Pons (tissue), 1 donor: Measurements from ENCODE around the gene CRTAC1.

Experiments
- DNase-seq: peaks from one replicate; pipeline ENCODE4 v3.0.0-alpha.2; 2016; ENCODE audit warnings: low spot score

The CRTAC1 gene

DNA sequence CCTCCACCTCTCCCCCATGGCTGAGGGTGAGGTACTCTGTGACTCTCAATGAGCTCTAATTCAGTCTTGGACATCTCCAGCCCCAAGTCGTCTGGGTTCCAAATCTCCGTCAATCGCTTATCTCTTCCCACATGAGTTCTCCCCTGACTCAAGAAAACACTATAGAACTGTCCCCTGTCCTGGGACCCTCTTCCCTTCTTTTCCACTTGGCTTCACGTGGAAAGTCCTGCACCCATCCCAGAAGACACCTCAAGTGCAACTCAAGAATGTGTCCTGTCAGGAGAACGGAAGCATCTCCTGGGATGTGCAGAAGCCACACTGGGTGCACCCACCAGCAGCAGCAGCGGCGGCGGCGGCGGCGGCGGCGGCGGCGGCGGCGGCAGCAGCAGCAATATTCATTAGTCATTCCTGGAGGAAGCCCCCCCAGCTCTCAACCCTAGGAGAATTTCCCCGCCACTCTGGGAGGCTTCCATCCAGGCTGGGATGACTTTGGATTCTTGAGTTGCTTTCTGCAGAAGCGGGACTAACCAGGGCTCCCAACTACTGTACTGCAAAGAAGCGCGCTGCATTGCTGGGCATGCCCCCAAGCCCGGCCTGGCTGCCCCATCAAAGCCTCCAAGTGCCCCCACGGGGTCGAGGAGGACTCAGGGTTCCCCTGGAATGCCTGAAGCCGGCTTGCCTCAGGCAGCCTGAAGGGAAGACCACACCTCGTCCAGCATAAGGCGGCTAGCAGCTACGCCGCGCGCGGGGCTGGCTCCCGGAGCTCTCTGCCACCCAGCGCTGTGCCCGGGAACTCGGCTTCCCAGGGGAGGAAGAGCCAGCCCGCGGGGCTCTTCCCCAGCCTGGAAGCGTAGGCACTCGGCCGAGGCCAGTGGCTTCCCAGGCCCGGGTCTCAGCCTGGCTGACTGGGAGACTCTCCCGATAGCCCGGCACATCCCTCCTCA is 1.0 kb downstream of the CRTAC1 start:
- no peak for DNase-seq

DNA sequence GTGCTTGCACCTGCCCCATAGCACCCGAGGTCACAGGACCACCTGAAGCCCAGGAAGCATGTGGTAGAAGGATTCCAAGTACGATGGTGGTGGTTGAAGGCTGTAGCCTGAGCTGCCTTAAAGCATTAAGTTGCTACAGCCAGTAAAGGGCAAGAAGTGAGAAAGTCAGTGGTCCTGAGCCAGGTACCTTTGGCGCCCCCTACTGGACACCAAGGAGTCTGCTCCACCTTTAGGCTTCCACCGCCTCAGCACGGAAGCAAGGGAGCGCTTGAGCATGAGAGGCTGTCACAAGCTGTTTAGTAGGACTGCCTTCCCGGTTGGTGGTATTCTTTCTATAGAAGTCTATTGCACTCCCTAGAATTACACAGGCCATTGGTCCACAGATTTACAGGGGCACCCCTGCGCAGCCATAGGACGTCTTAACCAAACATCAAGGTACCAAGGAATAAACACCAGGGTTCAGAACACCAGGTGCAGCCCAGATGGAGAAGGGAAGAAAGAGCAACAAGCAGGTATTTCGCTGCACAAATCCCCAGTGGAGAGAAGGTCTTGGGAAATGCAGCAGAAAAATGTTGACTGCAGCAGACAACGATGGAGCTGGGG is 2.2 kb downstream of the CRTAC1 start:
- DNase-seq, result peak; percentile 74

DNA sequence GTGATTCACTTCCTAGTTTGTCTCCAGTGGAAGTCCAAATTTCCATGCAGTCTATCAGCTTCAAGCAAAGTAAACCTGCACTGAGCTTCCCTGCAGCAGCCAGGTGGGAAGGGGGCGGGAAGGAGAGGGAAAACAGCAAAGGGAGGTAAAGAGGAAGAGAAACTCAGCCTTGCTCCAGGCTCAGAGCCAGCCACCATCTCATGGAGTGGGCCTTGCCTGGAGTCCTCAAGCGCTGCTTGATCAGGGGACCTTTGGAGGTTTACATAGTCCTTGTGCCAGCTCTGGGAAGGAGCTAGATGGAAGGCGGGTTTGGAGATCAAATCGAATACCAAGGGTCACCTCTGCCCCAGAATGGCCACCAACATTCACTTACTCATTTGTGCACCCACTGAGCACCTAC is 7.4 kb downstream of the CRTAC1 start:
- DNase-seq, result no peak

- no peak for DNase-seq
Observed at GRCh38 chr10:98020784-98021183, 9.6 kb downstream of the CRTAC1 start.

DNA sequence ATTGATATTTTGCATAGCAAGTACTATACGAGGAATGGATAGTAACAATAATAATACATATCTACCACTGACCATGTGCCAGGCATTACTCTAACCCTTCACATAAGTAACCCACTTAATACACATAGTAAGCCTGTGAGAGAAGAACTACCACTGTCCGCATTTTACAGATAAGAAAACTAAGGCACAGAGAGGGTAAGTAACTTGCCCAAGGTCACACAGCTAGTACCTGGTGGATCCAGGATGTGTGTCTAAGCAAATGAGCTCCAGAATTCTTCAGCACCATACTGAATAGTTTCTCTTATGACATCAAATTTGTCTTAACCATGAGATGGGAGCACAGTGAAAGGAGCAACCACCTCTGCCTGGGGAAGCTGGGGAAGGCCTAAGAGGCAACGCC is 10.2 kb downstream of the CRTAC1 start:
- no peak for DNase-seq

DNA sequence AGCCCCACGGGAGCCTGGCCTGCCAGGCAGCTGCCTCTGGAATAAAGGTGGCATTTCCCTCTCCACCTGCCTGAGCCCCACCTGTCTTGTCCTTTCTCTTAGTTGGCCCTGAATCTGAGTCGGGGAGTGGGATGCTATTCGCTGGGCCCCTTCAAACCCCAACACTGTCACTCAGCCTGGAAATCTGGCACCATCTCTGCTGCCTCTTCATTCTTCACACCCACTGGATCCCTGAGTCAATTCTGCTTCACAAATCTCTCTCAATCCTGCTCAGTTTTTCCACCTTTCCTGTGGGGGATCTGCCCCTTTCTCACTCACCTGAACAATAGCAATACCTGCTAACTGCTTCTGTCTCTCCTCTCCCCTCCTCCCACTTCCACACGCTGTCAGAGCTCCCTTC is 10.6 kb downstream of the CRTAC1 start:
- DNase-seq, result no peak

- DNase-seq, result no peak
Observed at GRCh38 chr10:98016772-98017475, 13.5 kb downstream of the CRTAC1 start.

DNA sequence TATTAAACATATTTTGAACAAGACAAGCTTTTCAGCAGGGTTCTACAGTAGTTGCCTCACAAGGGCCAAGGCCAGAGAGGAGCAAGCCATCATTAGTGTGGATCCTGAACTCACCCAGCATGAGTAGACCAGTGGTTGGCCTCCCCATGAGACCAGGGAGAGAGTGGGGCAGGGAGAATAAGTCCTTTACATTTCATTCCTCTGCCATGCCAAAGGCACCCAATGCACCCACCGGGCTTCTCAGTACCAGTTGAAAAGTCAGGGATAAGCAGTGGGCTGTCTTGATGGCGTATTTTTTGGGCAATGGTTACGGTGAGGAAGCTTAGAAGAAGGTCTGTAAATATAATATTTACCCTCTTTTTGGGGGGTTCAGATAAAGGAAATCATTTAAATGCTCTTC is 16.6 kb downstream of the CRTAC1 start:
- no peak for DNase-seq

DNA sequence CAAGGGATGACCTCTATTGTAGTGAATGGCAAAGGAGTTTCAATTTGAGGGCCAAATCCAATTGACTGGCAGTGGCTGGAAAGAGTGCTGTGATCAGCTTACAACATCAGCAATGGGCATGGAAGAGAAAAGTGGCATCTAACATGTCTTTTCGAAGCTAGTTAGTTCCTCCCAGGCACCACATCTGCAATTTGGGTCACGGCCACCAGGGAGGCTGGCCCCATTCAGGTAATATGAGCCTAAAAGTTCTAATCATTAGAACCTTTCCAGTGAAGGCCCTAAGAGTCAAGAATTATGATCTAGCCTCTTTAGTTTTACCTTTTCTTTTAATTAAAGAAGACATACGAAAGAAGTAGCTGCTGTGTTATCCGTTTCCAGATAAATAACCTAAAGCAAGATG is 17.3 kb downstream of the CRTAC1 start:
- DNase-seq, result no peak

- no peak for DNase-seq
Observed at GRCh38 chr10:98012644-98013043, 17.8 kb downstream of the CRTAC1 start.

- no peak for DNase-seq
Observed at GRCh38 chr10:98010939-98011685, 19.3 kb downstream of the CRTAC1 start.

DNA sequence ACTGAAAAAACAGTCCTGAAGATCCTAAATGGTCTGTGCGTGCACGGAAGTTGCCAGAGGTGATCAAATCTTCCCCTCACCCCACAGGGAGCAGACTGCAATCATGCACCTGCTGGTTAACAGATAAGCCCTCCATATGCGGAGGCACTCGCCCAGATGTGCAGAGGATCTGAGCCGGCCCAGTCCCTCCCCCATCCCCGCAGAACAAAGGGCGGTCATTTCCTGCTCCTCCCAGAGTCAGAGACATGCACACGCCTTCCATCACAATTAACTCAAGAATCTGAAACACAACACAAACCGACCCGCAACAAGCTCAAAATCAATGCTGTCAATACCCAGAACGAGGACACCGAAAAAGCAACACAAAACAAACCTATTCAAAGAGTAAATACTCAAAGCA is 24.2 kb downstream of the CRTAC1 start:
- DNase-seq, result peak; percentile 27

GRCh38 chr10:98001736-98002135 is 28.7 kb downstream of the CRTAC1 start:
- DNase-seq, result no peak

DNA sequence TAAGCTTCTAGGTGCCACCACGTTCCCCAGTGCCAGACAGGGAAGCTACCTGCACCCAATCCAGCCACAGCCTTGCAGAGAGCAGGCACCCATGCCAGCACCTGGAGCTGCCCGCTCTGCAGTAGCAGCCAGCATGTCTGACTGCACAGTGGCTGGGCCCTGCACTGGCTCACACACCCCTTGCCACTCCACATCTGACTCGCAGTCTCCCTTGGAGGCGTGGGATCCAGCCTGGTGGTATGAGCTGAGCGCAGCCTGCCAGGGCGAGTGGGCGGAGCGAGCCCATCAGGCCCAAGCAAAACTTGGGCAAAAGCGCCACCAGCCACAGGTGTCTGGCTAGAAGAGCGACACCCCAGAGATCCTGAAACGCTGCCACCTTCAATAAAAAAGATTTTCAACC is 30.1 kb downstream of the CRTAC1 start:
- DNase-seq, result no peak

DNA sequence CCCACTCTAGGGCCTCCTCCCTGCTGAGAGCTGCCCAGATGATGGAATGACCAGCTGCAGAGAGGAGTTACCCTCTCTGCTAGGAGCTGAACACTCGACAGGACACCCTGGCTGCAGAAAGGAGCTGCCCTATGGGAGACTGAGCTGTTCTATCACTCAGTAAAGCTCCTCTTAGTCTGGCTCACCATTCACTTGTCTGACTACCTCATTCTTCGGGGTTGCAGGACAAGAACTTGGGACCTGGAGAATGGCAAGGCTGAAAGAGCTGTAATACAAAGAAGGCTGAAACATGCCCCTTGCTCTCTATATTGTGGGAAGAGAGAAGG is 30.5 kb downstream of the CRTAC1 start:
- no peak for DNase-seq

- DNase-seq, result no peak
Observed at GRCh38 chr10:97999066-97999922, 31.1 kb downstream of the CRTAC1 start.

DNA sequence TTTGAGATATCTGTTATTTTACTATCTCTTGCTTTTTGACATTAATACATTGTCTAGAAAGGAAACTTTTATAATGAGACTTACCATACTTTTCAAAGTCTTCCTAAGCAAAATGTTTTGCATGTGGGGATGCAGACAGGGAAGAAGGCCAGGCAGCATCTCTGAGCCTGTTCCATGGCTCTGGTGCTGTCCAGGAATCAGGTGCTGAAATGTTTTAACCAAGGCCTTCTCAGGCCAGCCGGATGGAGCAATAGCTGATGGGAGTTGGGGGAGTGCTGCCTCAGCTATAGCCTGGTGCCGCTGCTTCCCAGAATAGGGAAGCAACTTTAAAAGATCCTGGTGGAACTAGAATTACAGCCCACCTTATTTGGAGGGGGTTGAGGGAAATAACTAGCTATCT is 38.5 kb downstream of the CRTAC1 start:
- DNase-seq, result no peak

DNA sequence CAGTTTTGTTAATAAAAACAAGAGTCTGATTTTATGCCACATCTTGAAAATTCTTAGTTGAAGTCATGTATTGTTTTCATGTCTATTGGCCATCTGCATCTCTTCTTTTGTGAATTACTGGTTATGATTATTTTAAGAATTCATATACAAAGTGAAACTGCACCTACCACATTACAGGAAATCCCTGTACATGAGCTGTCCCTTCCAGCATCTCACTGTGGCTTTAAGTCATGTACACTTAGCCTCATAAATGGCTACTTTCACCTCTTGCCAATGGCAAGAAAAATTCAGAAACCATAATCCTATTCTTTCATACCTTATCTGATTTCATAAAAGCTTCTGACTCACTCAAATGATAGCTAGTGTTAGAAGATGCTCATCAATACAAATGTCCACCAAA is 48.6 kb downstream of the CRTAC1 start:
- DNase-seq, result no peak

DNA sequence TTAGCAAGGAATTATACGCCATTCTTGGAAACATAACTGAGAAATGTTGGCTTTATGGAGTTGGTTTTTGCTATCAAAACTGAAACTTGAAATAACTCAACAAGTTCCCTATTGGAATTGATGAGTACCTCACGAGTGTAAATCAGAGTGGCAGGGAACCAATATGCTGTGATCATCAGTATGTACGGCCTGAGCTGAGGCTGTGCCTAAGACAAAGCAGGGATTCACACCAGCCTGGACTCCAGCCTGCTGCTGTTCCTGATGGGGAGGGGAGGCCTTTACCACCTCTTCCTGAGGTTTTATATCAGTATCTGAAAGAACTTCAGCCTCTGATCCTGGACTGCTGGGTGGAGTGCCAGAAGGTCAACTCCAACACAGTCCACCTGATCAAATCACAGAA is 52.7 kb downstream of the CRTAC1 start:
- peak; percentile 84 for DNase-seq

GRCh38 chr10:97975598-97975997 is 54.8 kb downstream of the CRTAC1 start:
- no peak for DNase-seq
